HEK293 (cell line): Measurements from ENCODE around the gene UPP1.

Source experiments
- RBAK ChIP-seq: fragments of 450-650 bp; formaldehyde crosslinking; IDR thresholded peaks from 2 replicates; pipeline ENCODE4 v1.5.1; 2016; ENCODE audit warnings: missing biosample characterization, missing genetic modification characterization
- ZNF335 ChIP-seq: fragments of 450-650 bp; formaldehyde crosslinking; conservative IDR thresholded peaks from 2 replicates; pipeline ENCODE4 v1.5.1; 2016; ENCODE audit warnings: missing biosample characterization, missing genetic modification characterization
- ZNF510 ChIP-seq: fragments of 450-650 bp; formaldehyde crosslinking; IDR thresholded peaks from 2 replicates; pipeline ENCODE4 v1.5.1; 2018; ENCODE audit warnings: mild to moderate bottlenecking, missing genetic modification characterization, missing biosample characterization; ENCODE audit not compliant: insufficient replicate concordance
- TF ChIP-seq, protein P1 (sequence below): fragments of 450-650 bp; formaldehyde crosslinking; IDR thresholded peaks from 2 replicates; pipeline ENCODE4 v1.5.1; 2016; ENCODE audit warnings: missing biosample characterization, missing genetic modification characterization

GRCh38 chr7:48126037-48126436 lies 37.0 kb downstream of the UPP1 start:
- TF ChIP-seq ZNF510 (tag by site-specific recombination) (no peak), RBAK (tag by site-specific recombination) (no peak), ZNF335 (tag by site-specific recombination) (no peak)
- TF ChIP-seq, protein P1, sequence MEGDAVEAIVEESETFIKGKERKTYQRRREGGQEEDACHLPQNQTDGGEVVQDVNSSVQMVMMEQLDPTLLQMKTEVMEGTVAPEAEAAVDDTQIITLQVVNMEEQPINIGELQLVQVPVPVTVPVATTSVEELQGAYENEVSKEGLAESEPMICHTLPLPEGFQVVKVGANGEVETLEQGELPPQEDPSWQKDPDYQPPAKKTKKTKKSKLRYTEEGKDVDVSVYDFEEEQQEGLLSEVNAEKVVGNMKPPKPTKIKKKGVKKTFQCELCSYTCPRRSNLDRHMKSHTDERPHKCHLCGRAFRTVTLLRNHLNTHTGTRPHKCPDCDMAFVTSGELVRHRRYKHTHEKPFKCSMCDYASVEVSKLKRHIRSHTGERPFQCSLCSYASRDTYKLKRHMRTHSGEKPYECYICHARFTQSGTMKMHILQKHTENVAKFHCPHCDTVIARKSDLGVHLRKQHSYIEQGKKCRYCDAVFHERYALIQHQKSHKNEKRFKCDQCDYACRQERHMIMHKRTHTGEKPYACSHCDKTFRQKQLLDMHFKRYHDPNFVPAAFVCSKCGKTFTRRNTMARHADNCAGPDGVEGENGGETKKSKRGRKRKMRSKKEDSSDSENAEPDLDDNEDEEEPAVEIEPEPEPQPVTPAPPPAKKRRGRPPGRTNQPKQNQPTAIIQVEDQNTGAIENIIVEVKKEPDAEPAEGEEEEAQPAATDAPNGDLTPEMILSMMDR (tag by site-specific recombination) = no peak
